ENCODE measurements around the gene SPOCK1.
"Not testable (repeated sequence)": the region's sequence is repeated elsewhere in the genome, so short reads cannot be mapped to it uniquely, and the experiment has no call there.

SPOCK1 gene

DNA sequence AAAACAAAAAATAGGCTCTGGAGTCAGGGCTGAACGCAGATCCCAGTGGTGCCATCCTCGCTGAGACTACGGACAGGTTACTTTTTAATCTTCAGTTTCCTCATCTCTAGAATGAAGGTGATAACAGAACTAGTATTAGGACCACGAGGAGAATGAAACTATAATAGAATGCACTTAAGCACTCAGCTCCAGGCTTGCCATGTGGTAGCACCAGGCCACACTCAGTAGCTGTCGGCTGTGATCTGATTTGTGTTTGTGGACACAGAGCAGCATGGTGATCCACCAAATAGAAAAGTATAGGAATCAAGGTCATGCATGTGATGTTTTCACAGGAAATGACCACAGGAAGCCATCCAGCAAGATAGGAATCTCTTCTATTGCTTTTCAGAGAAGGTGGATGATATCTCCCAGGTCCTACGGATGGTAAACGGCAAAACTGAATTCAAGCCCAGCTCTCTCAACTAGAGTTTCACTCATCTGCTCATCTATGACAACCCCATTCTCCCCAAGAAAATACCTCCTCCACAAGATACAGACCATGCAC is 498.0 kb downstream of the SPOCK1 start:
- DNase-seq, result no peak

DNA sequence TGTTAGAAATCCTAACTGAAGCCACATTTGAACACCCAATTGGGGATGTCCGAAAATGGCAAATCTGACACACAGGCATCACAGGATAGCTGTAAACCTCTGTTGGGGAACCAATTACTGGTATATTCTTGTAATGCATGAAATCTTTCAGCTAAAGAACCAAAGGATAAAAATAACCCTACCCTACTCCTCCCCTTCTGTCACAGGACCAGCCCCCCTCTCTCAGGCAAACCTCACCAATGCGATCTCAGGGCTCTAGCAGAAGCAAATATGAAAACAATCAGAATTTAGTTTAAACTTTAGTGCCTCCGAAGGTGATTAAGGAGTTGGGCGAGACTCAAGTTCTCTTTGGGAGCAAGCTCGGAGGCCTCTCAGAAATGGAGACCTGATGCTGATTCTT is 499.3 kb downstream of the SPOCK1 start:
- DNase-seq, result no peak

DNA sequence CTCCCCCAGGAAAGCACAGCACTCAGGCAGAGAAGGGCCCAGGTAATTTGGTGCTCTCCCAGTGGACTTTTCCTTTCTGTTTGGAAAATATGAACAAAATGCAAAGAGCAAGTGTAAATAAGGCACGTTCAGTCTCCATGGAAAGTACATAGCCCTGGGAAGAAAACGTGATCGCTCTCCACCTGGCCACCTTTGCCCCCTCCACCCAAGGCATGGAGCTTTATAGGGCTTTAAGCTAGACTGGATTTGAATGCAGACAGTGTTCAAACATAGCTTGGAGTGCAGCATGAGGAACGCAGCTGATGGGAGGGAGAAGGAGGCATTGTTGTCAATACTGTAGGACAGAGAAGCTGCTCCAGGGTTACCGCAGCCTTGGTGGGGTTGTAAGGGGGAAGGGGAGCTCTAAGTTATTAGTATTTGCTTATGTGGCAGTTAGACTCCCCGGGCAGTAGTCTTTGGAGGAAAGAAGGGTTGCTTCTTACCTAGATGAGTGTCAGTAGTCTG is 500.2 kb downstream of the SPOCK1 start:
- no peak for DNase-seq

DNA sequence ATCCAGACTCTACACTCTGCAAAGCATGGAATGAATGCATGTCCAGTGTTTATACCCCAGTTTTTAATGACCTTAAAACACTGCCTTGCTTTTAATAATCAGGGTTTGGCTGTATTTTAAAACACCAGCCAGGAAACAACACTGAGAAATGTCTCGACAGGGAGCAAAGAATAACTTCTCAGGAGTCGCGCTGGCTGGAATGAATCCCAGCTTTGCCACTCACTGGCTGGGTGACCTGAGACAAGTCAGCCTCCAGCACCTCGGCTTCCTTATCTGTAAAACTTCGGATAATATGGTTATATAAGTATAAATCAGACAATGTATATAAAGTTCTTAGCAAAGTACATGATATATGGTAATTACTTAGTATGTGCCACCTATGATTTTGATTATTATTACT is 505.0 kb downstream of the SPOCK1 start:
- DNase-seq, result no peak

DNA sequence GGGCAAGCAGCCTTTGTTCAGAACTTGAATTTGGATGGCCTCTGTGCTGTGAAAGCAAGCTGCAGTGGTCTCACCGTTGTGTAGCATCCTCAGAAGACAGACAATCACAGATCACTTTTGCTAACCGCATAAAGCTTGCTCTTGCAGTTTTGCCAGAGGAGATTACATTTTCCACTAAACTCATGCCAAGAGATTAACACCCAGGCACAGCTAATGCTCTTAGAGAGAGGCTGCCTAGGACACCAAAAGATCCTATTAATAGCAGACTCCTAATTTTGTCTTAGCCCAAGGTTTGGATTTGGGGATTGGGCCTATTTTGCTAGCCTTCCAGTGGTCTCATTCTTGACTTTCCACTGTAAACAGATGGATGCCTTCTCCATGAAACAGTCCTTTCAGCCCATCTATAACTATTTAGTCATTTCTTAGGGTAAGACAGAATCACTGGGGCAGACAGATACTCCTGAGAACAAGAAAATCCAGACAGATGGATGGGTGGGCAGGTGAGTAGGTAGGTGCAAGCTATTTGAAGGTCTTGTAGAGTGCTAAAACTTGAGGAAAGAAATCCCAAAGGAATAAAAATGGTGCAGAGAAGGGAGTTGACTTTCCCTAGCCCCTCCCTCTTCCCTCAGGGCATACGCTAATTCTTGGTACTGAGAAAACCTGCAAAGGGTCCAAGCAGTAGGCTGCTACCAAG is 506.2 kb downstream of the SPOCK1 start:
- DNase-seq, result peak; percentile 26

DNA sequence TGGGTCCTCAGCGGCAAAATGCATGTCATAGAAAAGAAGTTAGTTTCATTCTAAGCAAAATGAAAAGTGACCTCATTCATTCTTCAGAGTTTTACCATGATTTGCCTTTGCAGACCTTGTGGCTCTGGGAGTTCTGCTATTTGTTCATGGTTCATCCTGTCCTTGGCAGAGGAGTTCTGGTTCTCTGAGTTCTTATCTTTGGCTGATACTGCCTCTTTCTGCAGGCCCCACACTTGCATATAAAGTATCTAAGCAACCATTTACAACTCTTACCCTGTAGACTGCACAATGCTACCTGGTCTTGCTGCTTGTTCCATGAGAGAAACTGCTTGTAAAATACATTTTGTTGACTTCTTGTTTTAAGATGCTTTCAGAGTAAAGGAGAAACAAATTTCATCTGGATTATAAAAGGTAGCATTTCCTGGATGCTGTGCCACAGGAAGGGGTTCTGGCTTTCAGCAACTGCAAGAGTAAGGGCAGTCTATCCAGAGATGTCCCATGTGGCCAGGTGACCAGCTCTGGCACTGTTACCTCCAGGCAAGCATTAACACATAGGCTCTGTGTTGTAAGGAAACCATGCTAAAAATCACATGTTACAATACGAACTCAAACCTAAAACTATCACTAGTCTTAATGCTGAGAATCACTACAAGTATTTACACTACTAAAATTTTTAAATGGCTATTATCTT is 513.2 kb downstream of the SPOCK1 start:
- no peak for DNase-seq

DNA sequence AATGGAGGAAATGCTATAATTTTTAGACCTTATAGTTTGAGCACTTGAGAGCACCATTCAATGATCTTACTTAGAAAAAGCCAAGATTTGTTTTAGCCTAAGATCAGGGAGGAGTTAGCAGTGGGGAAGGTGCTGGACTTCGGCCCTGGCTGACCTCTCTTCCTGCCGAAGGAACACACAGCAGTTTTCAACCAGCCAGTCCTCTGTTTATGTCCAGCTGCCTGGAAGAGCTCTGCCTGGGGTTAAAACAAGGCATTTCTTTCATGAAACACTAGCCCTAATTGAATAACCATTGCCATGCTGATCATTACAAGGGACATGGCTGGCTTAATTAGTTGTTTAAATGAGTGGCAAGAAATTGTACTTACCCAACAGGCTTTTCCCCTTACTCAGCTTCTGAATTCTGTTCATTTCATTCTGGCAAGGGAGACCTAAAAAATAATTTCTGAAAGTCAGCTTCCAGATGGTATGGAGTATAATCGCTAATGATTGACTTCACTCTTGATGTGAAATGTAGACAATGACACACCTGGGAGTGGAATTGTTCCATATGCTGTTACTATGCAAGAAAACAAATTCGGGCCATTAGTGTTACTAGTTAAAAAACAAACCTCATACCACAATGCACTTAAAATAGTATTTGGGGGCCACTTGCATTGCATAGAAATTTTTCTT is 514.2 kb downstream of the SPOCK1 start:
- DNase-seq, result peak; percentile 28

DNA sequence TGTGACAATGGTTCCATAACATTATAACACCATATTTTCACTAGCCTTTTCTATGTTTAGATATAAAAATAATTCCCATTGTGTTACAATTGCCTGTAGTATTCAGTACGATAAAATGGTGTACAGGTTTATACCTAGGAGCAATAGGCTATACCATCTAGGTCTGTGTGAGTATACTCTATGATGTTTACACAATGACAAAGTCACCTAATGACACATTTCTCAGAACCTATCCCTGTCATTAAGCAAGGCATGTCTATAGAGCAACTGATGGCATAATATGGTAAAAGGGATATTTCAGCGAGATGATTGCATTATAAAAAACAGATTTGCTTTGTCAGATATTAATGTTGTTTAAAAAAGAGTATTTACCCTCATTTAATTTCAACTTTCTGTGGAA is 517.2 kb downstream of the SPOCK1 start:
- DNase-seq, result no peak

DNA sequence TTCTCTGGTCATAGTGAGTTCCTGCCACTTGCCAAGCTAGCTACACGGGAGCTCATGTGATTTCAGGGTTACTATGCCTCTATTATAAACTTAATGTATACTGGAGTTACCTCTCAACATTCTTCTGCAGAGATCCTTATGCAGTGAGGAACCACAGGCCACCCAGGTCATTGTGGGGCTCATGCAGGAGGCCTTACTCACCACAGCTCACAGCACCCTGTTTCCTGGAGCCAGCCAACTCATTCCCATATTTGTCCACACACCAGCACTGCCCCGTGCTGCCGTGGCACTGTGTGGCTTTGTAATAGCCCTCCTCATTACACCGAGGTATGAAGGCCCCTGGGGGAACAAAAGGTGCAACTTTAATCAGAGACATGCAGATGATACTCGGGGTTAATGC is 520.0 kb downstream of the SPOCK1 start:
- DNase-seq, result no peak

DNA sequence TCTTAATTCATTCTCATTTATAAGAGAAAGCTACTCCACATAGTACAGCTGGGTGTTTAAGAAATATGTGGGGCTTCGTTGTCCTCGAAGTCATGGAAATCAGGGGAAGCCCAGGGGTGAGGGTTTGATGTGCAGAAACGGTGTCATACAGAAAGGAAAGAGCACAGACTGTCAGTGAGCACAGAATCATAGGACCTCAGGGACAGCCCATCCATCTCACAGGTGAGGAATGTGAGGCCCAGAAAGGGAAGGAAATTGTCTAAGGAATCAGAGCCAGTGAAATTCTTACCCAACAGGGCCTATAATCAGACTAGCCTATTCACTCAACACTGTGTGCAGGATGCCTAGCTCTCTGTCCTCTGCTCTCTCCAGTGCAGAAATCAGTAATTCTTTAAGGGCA is 535.6 kb downstream of the SPOCK1 start:
- no peak for DNase-seq

DNA sequence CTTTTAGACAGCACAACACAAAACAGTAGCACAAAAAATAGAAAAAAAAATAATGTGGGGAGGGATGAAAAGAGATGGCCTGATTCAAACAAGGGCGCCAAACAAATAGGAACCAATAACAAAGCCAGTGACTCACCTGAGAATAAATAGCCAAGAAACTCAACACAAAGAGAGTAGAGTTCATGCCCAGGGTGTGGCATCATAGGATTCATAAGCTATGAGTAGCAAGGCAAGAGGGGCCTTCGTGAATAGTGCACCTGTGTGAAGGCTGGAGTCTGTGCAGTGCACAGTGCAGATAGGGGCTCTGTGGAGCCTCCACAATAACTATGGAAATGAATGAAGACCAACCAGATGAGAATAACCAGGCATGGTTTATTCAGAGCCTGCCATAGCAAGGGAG is 541.7 kb downstream of the SPOCK1 start:
- DNase-seq, result no peak

DNA sequence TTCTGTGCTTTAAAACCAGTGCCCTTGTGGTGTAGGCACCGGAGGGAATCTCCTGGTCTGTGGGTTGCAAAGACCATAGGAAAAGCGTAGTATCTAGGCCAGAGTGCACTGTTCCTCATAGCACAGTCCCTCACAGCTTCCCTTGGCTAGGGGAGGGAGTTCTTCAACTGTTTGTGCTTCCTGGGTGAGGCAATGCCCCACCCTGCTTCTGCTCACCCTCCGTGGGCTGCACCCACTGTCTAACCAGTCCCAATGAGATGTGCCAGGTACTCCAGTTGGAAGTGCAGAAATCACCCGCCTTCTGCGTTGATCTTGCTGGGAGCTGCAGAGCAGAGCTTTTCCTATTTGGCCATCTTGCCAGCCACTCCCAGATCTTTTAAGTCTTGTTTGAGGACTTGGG is 545.0 kb downstream of the SPOCK1 start:
- not testable (repeated sequence) for DNase-seq

DNA sequence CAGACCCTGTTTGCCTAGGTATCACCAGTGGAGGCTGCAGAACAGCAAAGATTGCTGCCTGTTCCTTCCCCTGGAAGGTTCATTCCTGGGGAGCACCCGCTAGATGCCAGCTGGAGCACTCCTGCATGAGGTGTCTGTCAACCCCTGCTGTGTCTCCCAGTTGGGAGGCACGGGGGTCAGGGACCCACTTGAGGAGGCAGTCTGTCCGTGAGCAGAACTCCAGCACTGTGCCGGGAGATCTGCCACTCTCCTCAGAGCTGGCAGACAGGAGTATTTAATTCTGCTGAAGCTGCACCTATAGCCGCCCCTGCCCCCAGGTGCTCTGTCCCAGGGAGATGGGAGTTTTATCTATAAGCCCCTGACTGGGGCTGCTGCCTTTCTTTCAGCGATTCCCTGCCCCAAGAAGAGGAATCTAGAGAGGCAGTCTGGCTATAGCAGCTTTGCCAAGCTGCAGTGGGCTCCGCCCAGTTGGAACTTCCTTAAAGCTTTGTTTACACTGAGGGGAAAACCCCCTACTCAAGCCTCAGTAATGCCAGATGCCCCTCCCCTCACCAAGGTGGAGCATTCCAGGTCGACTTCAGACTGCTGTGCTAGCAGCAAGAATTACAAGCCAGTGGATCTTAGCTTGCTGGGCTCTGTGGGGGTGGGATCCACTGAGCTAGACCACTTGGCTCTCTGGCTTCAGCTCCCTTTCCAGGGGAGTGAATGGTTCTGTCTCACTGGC is 545.6 kb downstream of the SPOCK1 start:
- DNase-seq, result peak; percentile 18

DNA sequence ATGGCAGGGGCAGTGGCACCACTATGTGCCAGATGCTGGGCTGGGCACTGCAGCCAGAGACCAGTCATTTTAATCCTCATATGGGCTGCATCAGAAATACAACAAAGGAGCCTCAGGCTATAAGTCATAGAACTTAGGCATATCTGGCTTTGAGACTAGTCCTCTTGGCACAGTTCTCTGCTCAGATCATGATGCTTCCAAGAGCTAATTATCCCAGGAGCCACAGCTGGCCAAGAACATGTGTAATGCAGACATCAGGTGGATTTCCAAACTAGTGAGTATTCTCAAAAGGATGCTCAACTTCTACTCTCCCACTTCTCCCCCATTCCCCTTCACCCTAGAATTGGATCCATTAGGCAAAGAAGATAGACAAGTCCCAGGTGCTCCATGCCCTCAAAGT is 571.6 kb downstream of the SPOCK1 start:
- DNase-seq, result no peak

DNA sequence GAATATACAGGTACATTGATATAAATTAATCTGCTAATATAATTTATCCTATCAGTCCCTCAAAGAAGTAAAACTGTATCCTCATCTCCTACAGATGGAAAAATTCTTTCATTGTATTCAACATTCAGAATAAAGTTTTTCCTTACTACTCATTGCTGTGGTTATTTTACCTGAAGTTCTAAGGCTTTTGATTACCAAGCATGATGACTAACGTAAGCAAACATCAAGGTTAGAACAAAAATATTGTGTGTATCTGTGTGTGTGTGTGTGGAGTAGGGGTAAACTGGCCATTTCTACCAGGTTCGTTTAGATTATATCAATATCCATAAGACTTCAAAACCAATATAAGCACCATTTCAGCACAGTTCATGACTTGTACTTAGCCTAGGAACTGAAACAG is 573.1 kb downstream of the SPOCK1 start:
- no peak for DNase-seq
